HepG2 (cell line): ENCODE data around the gene TTK. TPM values are rescaled to one million over a fixed set of nuclear protein-coding genes. Genes with fewer than 3 reads are reported as not detected.

Experiments used
- ATAC-seq: fragments of 200-7000 bp; cut with Tn5 transposase; 3 replicates; pipeline ENCODE4 v1.9.1; 2020; ENCODE audit warnings: mild to moderate bottlenecking, moderate library complexity
- BruUV-seq: library from RNA; stranded (reverse); fragments of 400-500 nt; replicated peaks from 2 replicates; lab custom pipeline; 2021; lab: Mats Ljungman, UMichigan
- CTCF ChIA-PET: fragments of 300-600 bp; formaldehyde crosslinking; extraction: SDS; loops from one replicate; lab custom pipeline; 2021; ENCODE audit warnings: low total read pairs, inconsistent platforms, low intra/inter-chr PET ratio; lab: Yijun Ruan, JAX
- POLR2A ChIA-PET: fragments of 350-600 bp; sonication (Branson Sonifier 250); formaldehyde crosslinking; loops from one replicate; lab custom pipeline; 2020; ENCODE audit warnings: antibody characterized with exemption, inconsistent platforms; lab: Yijun Ruan, JAX
- DNase-seq: peaks from one replicate; pipeline ENCODE4 v3.0.0-alpha.2; 2015; ENCODE audit warnings: low spot score
- FAIRE-seq: peaks from 3 replicates; lab custom pipeline; 2011; peaks lifted over from hg19 to GRCh38; lab: Jason Lieb, UNC
- H2AFZ ChIP-seq: one replicate; pipeline ENCODE4 v1.6.1; 2011; ENCODE audit warnings: low read length, inconsistent platforms
- H3K27ac ChIP-seq: fragments of 300-600 bp; 3 replicates; pipeline ENCODE4 v1.8.0; 2011; ENCODE audit warnings: mixed run types, mild to moderate bottlenecking, mixed read lengths, low read length, inconsistent platforms; ENCODE audit not compliant: insufficient read depth; ENCODE audit errors: extremely low read length
- H3K27me3 ChIP-seq, 2 experiments: fragments of 200-600 bp in 1 of 2; 2 replicates in 1 of 2; 3 replicates in 1 of 2; pipeline versions ENCODE4 v1.6.0 to v1.8.0; 2011; ENCODE audit warnings: low read length in 2 of 2, mild to moderate bottlenecking in 2 of 2, moderate library complexity in 2 of 2, inconsistent platforms in 1 of 2; ENCODE audit not compliant: insufficient read depth in 2 of 2, control insufficient read depth in 1 of 2
- H3K36me3 ChIP-seq, 2 experiments: fragments of 200-600 bp in 1 of 2; replicated peaks in 1 of 2; 2 replicates in 1 of 2; 3 replicates in 1 of 2; pipeline versions ENCODE4 v1.5.1 to v1.8.0; 2011; ENCODE audit warnings: low read length in 2 of 2, inconsistent platforms in 1 of 2; ENCODE audit not compliant: insufficient read depth in 2 of 2, control insufficient read depth in 1 of 2
- H3K4me1 ChIP-seq: 2 replicates; pipeline ENCODE4 v1.5.1; 2012; ENCODE audit warnings: low read length, inconsistent platforms; ENCODE audit not compliant: insufficient read depth
- H3K4me2 ChIP-seq: 2 replicates; pipeline ENCODE4 v1.6.0; 2011; ENCODE audit warnings: low read depth, low read length, inconsistent platforms
- H3K4me3 ChIP-seq, 3 experiments: fragments of 200-600 bp in 1 of 3; sonication (generic), shearing (Covaris generic) in 1 of 3; replicated peaks in 1 of 3; 2 replicates each; pipeline ENCODE4 v1.5.1; 2011 to 2016; ENCODE audit warnings: low read length in 3 of 3, inconsistent platforms in 2 of 3, low read depth in 2 of 3, mild to moderate bottlenecking in 2 of 3, control low read depth in 1 of 3, mixed read lengths in 1 of 3; ENCODE audit not compliant: insufficient read depth in 1 of 3
- H3K79me2 ChIP-seq: one replicate; pipeline ENCODE4 v1.6.1; 2011; ENCODE audit warnings: low read length, inconsistent platforms; ENCODE audit not compliant: insufficient read depth
- H3K9ac ChIP-seq: 2 replicates; pipeline ENCODE4 v1.6.0; 2011; ENCODE audit warnings: mild to moderate bottlenecking, low read depth, low read length, inconsistent platforms; ENCODE audit not compliant: insufficient read depth
- H3K9me3 ChIP-seq: 2 replicates; pipeline ENCODE4 v1.5.1; 2012; ENCODE audit warnings: mild to moderate bottlenecking, low read length
- H4K20me1 ChIP-seq: 2 replicates; pipeline ENCODE4 v1.6.0; 2011; ENCODE audit warnings: inconsistent platforms, mild to moderate bottlenecking, low read length, moderate library complexity; ENCODE audit not compliant: insufficient read depth
- FOXP1 ChIP-seq, 2 experiments: fragments of 450-650 bp in 1 of 2; IDR thresholded peaks; 2 replicates each; pipeline ENCODE4 v1.6.1; 2017 to 2018; ENCODE audit warnings: antibody characterized with exemption in 1 of 2
- GABPB1 ChIP-seq: IDR thresholded peaks from 2 replicates; pipeline ENCODE4 v1.6.1; 2016; ENCODE audit warnings: mild to moderate bottlenecking, missing genetic modification reagents, moderate library complexity, missing compliant biosample characterization
- GATA4 ChIP-seq: sonication (generic); IDR thresholded peaks from 2 replicates; pipeline ENCODE4 v1.6.1; 2016; ENCODE audit warnings: antibody characterized with exemption, low read depth, borderline replicate concordance
- MAZ ChIP-seq, 2 experiments: sonication (generic) in 1 of 2; formaldehyde crosslinking in 1 of 2; IDR thresholded peaks; 2 replicates each; pipeline versions ENCODE4 v1.5.0 to v1.6.1; 2012 to 2020; ENCODE audit warnings: low read depth in 2 of 2, mild to moderate bottlenecking in 2 of 2, borderline replicate concordance in 1 of 2, improper control_type of control experiment in 1 of 2, low read length in 1 of 2, missing genetic modification reagents in 1 of 2, moderate library complexity in 1 of 2
- TFE3 ChIP-seq: IDR thresholded peaks from 2 replicates; pipeline ENCODE4 v1.6.1; 2016
- YEATS2 ChIP-seq: sonication (generic); formaldehyde crosslinking; IDR thresholded peaks from 2 replicates; pipeline ENCODE4 v1.4.0; 2020; ENCODE audit warnings: missing genetic modification reagents, borderline replicate concordance
- ZBTB44 ChIP-seq: sonication (generic); formaldehyde crosslinking; IDR thresholded peaks from 2 replicates; pipeline ENCODE4 v1.4.0; 2020; ENCODE audit warnings: missing genetic modification reagents
- ZFP36 ChIP-seq: fragments of 150-350 bp; IDR thresholded peaks from 2 replicates; pipeline ENCODE4 v1.6.1; 2018; ENCODE audit warnings: borderline replicate concordance, low read length, low read depth; ENCODE audit not compliant: partially characterized antibody
- ZNF510 ChIP-seq: sonication (generic); formaldehyde crosslinking; IDR thresholded peaks from 2 replicates; pipeline ENCODE4 v1.4.0; 2020; ENCODE audit warnings: low read depth, mild to moderate bottlenecking, missing genetic modification reagents
- ZNF558 ChIP-seq: sonication (generic); formaldehyde crosslinking; IDR thresholded peaks from 2 replicates; pipeline ENCODE4 v1.9.0; 2022; ENCODE audit warnings: mild to moderate bottlenecking, missing genetic modification reagents, borderline replicate concordance
- ZNF619 ChIP-seq: sonication (generic); formaldehyde crosslinking; IDR thresholded peaks from 2 replicates; pipeline ENCODE4 v1.4.0; 2020; ENCODE audit warnings: mild to moderate bottlenecking, missing genetic modification reagents
- ZNF749 ChIP-seq: sonication (generic); formaldehyde crosslinking; IDR thresholded peaks from 2 replicates; pipeline ENCODE4 v1.8.0; 2022; ENCODE audit warnings: mild to moderate bottlenecking, missing genetic modification reagents, moderate library complexity, borderline replicate concordance
- in situ Hi-C: cut with HindIII; loops from 2 replicates; pipeline ENCODE4 v1.10.0; 2017; ENCODE audit warnings: low pct_unique_long_range_greater_than_20kb; ENCODE audit not compliant: extremely low pct_ligation_motif_present
- intact Hi-C: fragments of 100-400 bp; cut with micrococcal nuclease; formaldehyde crosslinking; loops from one replicate; pipeline ENCODE4 v1.10.0; 2022; ENCODE audit not compliant: unreplicated experiment
- polyA plus RNA-seq, 8 experiments: library from polyadenylated mRNA; depleted of rRNA in 3 of 8; stranded (reverse) in 7 of 8; unstranded in 1 of 8; fragments of >200 nt; fragmentation: Illumina TruSeq in 4 of 8; extraction: Trizol in 4 of 8; gene quantifications; 2 replicates each; pipeline versions ENCODE4 v1.2.1 to v1.2.3, GENCODE V29; 2011 to 2016; ENCODE audit warnings: low read depth in 4 of 8, missing spikeins in 1 of 8, mixed read lengths in 1 of 8; ENCODE audit not compliant: insufficient read depth in 1 of 8
- total RNA-seq, 5 experiments: library from RNA; depleted of rRNA; stranded (reverse); fragments of >200 nt; fragmentation: Illumina TruSeq; extraction: Trizol; gene quantifications; 2 replicates each; pipeline ENCODE4 v1.2.3, GENCODE V29; 2016; ENCODE audit warnings: low read depth in 1 of 5
- TF ChIP-seq, protein P1 (sequence below): sonication (generic); formaldehyde crosslinking; IDR thresholded peaks from 2 replicates; pipeline ENCODE4 v1.8.0; 2022; ENCODE audit warnings: mild to moderate bottlenecking, missing genetic modification reagents

TTK gene
- total and polyA plus RNA-seq, 2 of the 13 experiments (the other 11 are each of a cell fraction or from before 2014, with no cell fraction given): 8.6 to 33.2 TPM

- no peaks in the 10 kb centered on the region for H3K9me3 ChIP-seq
- ChIA-PET CTCF (no interaction called here), POLR2A (no interaction called here)
- ATAC-seq (no peak), FAIRE-seq (no peak), DNase-seq (no peak)
- intact Hi-C loops: no loop called here
- no peak overlapping the region for H3K4me2 ChIP-seq
- H2AFZ ChIP-seq: no peak overlapping the region
- BruUV-seq: no TSS peak
- H4K20me1 ChIP-seq: no peaks in the 10 kb centered on the region
- in situ Hi-C loops: no loop called here
- no peak overlapping the region for H3K9ac ChIP-seq
- H3K27ac ChIP-seq: no peak overlapping the region
- H3K4me1 ChIP-seq: peaks cover 10% of the 10 kb centered on the region; the same call in 1 of the 2 replicates
- no peaks in the 10 kb centered on the region for H3K27me3 ChIP-seq
- H3K36me3 ChIP-seq: no peaks in the 10 kb centered on the region
- no peak overlapping the region for H3K4me3 ChIP-seq
- H3K79me2 ChIP-seq: no peaks in the 10 kb centered on the region
- no peak for TF ChIP-seq ZNF510 (CRISPR knock-in tag)
- no peak for TF ChIP-seq ZNF558 (CRISPR knock-in tag)
- no peak for TF ChIP-seq ZBTB44
- no peak for TF ChIP-seq GABPB1
- no peak for TF ChIP-seq ZNF749 (CRISPR knock-in tag)
- no peak for TF ChIP-seq ZNF619
- TF ChIP-seq YEATS2 (CRISPR knock-in tag): no peak
- TF ChIP-seq GATA4: no peak
- TF ChIP-seq MAZ (IDR thresholded peaks at IDR 0.05; ENCODE audit: borderline replicate concordance, low read depth, low read length): no peak
- TF ChIP-seq MAZ (CRISPR knock-in tag; IDR thresholded peaks at IDR 0.05; ENCODE audit: low read depth): no peak
- no peak for TF ChIP-seq TFE3 (CRISPR knock-in tag)
- TF ChIP-seq, protein P1, sequence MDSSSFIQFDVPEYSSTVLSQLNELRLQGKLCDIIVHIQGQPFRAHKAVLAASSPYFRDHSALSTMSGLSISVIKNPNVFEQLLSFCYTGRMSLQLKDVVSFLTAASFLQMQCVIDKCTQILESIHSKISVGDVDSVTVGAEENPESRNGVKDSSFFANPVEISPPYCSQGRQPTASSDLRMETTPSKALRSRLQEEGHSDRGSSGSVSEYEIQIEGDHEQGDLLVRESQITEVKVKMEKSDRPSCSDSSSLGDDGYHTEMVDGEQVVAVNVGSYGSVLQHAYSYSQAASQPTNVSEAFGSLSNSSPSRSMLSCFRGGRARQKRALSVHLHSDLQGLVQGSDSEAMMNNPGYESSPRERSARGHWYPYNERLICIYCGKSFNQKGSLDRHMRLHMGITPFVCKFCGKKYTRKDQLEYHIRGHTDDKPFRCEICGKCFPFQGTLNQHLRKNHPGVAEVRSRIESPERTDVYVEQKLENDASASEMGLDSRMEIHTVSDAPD (CRISPR knock-in tag): no peak
- TF ChIP-seq FOXP1 (IDR thresholded peaks at IDR 0.05): no peak
- TF ChIP-seq FOXP1 (CRISPR knock-in tag; IDR thresholded peaks at IDR 0.05): no peak
- no peak for TF ChIP-seq ZFP36
- TF ChIP-seq, all 625 proteins: peak for 0
Observed at GRCh38 chr6:79993911-79994309, 10.5 kb upstream of the TTK start.
